HG03442 (cell line): ENCODE measurements around the gene GRPEL1.
A peak's percentile ranks its signal among the peaks of the same experiment; 100 is the strongest.
"Not testable (repeated sequence)": the region's sequence is repeated elsewhere in the genome, so short reads cannot be mapped to it uniquely, and the experiment has no call there.

Experiments
- ATAC-seq: cut with Tn5 transposase; IDR thresholded peaks from one replicate; pipeline ENCODE4 v1.9.1; 2021; ENCODE audit warnings: mild to moderate bottlenecking, moderate library complexity; ENCODE audit not compliant: unreplicated experiment

Gene GRPEL1

DNA sequence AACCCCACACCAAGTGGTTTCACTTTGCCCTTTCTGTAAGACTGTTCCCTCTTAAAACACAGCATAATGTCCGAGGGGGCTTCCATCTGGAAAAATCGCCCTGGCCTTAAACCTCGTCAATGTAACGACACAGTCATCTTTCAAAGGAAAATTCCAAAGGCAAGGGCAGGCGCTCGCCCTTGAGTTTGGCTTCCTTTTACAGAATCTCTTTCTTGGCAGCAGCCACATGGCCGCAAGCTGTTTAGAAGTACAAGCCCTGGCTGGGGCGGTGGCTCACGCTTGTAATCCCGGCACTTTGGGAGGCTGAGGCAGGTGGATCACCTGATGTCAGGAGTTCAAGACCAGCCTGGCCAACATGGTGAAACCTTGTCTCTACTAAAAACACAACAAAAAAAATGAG lies 27.1 kb upstream of the GRPEL1 start:
- no peak for ATAC-seq

DNA sequence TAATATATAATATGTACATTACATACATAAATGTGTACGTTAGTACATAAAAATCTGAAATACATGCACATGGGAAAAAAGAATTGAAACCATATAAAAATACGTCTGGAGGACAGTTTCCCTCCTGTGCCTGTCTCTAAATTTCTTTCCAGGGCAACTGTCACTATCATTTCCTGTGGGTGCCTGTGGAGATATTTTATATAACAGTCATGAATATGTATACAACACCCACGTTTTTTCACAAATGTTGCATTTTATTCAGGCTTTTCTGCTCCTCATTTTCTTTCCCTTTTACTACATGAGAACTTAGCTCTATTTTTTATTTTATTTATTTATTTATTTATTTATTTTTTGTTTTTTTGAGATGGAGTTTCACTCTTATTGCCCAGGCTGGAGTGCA lies 24.2 kb upstream of the GRPEL1 start:
- no peak for ATAC-seq

DNA sequence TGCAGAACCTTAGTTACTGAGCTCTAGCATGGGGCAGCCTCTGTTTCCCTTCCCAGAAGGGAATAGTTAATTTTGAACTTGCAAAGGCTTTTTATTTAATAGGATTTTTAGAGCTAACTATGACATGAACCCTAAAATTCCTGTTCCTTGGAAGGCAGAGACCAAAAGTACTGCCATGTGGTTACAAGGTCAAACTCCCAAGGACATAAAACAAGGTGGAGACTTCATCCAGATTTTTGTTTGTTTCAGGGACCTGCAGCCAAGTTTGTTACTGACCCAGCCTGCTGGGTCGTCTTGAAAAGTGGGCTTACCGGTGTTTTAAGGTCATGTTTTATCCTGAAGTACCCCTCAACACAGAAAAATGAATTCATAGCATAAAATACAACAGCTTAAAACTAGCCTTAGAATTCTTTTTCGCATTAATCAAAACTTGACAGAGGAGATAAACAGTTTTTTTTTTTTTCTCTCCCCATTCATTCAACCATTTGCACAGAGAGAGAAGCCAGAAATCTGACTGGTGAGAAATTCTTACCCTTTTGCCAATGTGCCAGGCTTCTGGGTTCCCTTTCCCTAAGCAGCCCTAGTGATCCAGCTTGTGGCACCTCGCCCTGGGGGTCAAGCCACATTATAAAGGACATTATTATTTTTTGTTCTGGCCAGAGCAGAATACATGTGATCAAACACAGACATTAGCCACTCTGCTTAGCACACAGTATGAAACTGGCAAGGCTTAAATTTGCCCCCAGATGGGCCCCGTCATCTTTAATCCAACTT lies 21.5 kb upstream of the GRPEL1 start:
- ATAC-seq = no peak

DNA sequence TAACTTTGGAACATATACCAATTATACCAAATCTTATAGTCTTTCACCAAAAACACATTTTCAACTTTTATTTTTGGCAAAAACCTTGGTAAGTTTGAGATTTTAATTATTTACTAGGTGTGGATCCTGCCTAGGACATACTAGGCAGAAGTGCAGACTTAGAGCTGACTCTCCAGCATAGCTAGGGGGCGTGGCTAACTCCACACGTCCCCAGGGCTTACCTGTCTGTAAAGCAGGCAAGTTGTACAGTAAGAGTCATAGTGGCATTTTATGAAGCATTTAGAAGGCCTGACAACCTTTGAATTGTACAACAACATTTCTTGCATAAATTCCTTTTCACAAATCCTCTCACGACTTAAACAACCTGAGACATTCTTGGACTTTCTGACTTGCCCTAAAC lies 19.2 kb upstream of the GRPEL1 start:
- ATAC-seq = no peak

DNA sequence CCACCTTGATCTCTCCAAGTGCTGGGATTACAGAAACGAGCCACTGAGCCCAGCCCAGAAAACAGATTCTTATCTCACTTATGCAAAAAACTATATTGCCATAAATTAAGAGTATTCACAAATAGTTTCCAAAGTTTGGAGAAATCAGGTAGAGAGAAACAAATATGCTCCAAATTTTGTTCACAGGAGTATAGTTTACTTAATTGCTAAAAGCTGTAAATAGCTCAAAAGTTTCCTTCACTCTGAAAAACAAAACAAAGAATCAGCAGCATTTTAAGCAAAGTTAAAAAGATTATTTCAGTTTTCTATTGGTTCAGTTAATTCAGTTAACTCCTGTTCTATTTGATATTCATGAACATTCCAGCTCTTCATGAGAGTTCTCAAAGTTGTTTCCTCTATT lies 18.5 kb upstream of the GRPEL1 start:
- ATAC-seq = no peak

DNA sequence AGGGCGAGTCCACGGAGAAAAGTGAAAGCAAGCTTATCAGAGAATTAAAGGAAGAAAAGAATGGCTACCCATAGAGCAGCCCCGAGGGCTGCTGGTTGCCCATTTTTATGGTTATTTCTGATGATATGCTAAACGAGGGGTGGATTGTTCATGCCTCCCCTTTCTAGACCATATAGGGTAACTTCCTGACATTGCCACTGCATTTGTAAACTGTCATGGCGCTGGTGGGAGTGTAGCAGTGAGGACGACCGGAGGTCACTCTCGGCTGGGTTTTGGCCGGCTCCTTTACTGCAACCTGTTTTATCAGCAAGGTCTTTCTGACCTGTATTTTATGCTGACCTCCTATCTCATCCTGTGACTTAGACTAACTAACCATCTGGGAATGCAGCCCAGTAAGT lies 16.7 kb upstream of the GRPEL1 start:
- ATAC-seq = not testable (repeated sequence)

DNA sequence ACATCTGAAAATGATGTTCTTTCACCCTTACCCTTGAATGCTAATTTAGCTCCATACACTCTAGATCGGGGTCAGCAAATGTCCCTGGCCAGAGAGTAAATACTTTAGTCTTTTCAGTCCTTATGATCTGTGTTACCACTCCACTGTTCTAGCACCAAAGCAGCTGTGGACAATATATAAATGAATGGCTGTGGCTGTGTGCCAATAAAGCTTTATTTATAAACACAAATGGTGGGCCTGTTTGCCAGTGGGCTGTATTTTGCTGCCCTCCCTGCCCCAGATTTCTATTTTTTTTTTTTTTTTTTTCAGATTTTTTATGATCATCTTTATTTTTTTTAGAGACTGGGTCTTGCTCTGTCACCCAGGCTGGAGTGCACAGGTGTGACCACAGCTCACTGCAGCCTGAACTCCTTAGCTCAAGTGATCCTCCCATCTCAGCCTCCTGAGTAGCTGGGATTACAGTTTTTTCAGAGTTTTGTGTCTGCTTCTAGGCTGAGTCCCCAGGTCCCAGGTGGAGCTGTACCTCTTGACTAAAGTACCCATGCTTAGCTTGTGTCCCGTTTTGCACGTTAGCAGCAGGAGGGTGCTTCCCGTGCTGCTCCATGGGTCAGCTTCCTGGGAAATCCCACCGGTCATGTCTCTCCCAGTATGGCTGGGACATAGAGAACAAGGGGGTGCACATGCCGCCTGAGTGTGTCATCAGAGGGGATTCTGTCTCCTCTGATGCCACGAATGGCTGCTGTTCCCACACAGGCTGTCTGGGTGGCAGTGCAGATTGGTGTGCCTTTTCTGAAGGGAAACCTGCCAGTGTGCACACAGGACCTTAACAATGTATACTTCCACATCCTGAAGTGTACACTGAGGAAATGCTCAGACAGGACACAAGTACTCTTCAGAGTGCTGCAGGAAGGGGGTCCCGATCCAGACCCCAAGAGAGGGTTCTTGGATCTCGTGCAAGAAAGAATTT lies 16.0 kb upstream of the GRPEL1 start:
- no peak for ATAC-seq

DNA sequence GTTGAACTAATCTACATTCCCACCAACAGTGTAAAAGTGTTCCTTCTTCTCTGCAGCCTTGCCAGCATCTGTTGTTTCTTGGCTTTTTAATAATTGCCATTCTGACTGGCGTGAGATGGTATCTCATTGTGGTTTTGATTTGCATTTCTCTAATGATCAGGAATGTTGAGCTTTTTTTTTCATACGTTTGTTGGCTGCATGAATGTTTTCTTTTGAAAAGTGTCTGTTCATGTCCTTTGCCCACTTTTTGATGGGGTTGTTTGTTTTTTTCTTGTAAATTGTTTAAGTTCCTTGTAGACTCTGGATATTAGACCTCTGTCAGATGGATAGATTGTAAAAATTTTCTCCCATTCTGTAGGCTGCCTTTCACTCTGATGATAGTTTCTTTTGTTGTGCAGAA lies 12.0 kb upstream of the GRPEL1 start:
- not testable (repeated sequence) for ATAC-seq

DNA sequence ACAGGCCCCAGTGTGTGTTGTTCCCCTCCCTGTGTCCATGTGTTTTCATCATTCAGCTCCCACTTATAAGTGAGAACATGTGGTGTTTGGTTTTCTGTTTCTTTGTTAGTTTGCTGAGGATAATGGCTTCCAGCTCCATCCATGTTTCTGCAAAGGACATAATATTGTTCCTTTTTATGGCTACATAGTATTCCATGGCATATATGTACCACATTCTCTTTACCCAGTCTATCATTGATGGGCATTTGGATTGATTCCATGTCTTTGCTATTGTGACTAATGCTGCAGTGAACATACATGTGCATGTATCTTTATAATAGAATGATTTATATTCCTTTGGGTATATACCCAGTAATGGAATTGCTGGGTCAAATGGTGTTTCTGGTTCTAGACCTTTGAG lies 11.6 kb upstream of the GRPEL1 start:
- not testable (repeated sequence) for ATAC-seq

DNA sequence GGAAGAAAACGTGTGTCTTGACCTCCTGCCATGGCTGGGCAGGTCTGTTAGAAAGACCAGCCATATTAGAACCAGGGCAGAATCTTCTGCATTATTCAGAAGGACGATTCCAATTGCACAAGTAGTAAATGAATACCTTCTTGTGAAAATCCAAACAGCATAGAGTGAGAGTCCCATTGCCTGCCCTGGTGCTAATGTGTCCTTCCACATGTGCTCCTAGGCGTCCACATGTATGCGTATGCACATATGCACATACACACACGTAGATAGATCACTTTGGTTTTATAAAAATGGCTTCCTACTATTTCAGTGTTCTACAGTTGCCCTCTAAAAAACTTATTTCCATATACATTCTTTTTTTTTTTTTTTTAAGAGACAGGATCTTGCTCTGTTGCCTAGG lies 10.2 kb upstream of the GRPEL1 start:
- ATAC-seq = no peak

DNA sequence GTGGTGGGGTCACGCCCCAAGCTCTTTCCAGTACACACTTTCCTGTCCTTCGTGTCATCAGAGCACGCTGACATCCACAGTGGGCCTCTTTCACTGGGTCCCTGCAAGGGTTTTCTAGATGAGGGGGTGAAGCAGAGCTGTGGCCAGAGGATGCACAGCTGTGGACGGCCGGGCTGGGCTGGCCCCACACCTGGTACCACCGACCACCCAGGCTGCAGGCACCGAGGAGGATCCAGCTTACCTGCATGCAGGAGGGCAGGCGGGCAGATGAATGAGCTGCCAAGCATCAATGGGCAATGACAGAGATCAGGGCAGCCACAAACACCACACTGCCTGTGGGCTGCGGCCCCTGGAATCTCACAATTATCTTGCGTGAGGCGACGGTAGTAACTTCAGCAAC lies 9.5 kb upstream of the GRPEL1 start:
- no peak for ATAC-seq

DNA sequence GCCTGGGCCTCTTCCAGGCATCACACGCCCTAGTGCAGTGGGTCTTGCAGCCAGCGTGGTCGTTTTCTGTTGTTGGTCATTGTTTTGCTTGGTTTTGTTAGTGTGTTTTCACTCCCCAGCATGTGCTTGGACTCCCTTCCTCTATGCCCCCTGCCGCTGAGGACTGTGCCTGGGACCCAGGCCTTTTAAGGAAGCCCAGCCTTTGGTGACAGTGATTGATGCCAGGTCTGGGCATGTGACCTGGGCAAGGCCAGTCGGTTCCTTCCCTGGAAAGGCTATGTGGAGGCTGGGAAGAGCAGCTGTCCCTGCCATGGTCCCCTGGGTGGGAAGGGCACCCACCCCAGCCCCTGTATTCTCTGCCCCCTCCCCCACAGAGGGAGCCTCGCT lies 8.8 kb upstream of the GRPEL1 start:
- no peak for ATAC-seq

DNA sequence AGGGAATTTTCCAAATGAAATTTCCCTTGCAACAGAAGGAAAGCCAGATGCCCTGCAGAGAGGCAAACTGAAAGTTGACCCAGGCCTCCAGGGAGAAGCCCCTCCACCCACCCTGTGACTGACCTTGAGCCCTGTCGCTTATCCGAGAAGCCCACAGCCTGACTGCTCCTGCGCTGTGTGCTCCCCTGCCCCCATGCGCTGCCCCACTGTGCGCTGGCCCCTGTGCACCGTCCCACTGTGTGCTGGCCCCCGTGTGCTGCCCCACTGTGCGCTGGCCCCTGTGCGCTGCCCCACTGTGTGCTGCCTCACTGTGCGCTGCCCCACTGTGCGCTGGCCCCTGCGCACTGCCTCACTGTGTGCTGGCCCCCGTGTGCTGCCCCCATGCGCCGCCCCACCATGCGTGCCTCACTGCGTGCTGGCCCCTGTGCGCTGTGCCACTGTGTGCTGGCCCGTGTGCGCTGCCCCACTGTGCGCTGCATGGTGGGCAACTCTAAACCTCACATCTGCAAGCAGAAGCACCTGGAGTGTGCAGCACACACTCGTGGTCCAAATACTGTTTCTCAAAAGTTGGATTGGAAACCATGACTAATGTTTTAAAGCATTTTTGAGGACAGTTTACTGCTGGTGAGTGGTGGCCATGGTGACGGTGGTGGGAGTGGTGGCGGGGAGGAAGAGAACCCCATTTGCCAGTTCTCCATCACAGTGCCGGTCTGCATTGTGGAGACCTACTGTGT lies 8.3 kb upstream of the GRPEL1 start:
- no peak for ATAC-seq

DNA sequence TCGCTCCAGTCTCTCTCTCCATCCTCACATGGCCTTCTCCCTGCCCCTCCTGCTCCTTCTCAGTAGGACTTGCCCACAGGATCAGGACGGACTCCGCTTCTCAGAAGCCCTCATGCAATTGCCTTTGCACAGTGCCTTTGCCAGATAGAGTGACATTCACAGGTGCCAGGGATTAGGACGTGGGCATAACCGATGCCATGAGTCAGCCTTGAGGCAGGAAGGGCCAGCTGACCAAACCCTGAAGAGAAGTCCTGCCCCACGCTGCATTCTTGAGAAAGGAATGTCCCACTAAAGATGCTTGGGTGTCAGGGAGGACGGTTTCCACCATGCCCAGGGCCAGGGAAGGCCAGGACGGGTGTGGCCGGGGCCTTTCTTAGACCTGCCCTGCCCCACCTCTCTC lies 6.6 kb upstream of the GRPEL1 start:
- no peak for ATAC-seq

DNA sequence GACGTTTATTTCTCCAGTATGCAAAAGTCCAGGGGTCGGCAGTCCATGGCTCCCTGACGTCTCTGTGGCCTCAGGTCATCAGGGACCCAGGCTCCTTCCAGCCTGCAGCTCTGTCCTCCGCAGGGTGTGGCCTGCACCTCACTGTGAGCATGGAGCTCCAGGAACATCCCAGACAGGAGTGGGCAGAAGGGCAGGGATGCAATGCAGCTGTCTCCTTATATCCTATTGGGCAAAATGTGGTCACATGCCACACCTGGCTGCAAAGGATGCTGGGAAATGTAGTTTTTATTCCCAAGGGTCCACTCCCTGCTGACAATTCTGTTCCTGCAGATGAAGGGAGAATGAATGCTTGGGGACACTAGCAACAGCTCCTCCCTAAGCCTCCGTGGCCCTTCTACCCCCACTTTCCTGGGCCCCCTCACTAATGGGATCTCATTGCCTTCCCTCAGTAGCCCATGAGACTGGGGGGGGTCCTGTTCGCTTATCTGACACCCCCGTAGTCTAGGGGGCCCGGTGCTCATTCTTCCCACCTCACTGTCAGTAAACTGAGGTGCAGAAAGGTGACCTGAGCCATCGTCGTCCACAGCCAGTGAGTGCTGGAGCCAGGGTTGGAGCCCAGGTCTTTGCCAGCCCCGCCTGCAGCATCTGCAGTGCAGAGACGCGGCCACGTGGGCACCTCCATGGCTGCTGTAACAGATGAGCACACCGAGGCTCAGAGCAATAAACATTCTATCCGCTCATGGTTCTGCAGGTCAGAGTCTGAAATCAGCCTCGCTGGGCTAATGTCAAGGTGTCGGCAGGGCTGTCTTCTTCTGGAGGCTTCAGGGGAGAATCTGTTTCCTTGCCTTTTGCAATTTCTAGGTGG lies 5.9 kb upstream of the GRPEL1 start:
- ATAC-seq = no peak

DNA sequence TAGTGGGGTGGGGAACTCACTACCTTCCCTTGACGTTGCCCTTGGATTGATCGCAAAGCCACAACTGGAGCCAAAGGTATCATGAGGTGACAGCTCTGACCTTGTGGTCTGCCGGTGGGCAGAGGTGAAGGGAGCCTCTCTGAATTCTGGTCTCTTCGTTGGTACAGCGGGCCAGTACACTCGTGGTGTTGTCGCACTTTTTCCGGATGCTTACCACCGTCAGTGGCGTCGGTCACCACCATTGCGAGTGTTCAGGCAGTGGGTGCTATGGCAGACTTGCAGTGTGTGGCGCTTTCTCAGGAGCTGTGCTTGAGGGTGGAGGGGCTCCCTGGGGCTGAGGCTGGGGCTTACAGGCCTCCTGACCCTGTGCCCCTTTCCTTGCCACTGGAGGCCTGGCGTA lies 5.2 kb upstream of the GRPEL1 start:
- no peak for ATAC-seq

DNA sequence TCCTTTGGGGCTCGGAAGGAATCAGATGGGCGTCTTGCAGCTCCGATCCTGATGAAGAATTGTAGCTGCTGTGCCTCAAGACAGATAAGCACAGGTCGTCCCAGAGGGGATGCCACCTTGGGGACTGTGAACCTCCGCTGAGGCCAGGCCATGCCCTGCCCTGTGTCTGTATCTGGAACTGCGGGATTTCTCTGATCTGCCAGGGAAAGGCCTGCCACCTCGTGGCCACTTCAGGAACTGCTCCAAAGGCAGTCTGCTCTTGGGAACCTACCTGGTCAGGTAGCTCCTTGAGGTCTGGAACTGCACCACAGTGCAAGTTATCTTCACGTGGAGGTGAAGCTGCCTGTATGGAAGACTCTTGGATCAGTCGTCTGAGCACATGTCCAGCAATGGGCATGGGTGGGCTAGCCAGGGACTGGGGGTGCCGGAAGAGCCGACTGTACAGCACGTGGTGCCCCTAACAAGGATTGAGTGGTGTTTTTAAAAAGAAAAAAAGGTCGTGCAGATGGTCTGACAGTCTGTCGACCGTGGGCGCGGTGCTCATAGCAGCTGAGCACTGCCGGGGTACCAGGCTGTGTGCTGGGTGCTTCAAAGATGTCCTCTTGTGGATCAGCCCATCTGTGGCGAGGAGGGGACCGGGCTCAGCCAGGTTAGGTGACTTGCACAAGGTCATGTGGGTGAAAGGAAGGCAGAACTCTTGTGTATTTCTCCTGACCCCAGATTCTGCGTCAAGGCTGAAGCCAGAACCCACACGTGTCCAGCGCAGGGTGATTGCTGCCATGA lies 3.1 kb upstream of the GRPEL1 start:
- no peak for ATAC-seq

DNA sequence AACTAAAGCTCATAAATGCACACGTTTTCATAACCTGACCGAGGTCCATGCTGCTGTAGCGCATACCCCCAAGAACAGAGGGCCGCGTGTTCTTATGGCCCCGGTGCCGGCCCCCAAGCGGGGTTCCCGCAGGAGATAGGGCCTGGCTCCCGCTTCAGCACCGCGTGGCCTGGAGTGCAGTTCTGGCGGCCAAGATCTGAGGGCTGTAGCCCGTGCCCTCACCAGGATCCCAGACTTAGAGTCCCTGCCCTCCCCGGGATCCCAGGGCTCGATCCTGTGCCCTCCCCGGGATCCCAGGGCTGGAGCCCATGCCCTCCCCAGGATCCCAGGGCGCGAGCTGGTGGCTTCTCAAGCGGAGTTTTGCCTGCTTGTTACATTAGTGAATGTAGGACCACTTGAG lies 1.0 kb upstream of the GRPEL1 start:
- ATAC-seq = no peak

DNA sequence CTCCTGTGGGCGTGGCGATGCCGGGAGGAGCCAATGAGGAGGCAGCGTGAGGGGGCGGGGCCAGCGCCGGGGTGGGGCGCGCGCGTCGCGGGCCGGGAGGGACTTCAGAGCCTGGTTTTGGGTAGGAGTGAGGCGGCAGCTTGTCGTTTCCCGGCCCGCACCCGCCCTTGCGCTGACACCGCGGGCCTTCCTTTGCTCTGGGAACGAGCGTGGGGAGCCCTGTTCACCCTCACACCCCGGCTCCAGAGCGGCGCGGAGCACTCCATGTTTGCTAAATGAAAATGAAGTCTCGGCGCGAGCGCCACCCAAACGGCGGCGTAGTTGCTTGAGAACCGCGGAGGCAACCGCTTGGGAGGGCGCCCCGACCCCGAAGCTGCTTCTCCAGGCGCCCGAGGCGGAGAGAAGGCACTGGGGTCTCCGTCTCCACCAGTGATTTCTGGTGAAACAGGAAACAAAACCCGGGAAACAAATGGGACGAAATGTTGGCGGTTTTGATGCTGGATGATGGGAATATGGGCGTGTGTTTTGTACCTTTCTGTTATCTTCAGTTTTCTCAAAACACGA lies 497 bp upstream of the GRPEL1 start:
- peak; percentile 12 for ATAC-seq

DNA sequence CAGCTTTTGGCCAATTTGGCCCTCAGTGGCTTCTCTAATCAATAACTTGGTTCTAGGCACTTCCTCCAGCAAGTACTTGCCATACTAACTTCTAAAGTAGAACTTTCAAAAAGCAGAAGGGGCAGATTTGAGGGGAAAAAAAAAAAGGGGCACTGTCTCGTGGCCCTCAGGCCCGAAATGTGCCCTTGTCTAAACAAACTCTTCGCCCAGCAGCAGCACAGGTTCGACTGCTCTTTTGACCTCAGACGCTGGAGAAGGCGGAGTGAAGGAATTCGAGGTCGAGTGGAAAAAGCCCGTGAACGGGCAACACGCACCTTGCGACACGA lies 775 bp downstream of the GRPEL1 start:
- ATAC-seq = no peak
